ENCODE measurements around the gene NVL. TPM values are rescaled to one million over a fixed set of nuclear protein-coding genes. Genes with fewer than 3 reads are reported as not detected.

NVL gene
- total RNA-seq, 1 donor from 2014 or later: 46.7 TPM

DNA sequence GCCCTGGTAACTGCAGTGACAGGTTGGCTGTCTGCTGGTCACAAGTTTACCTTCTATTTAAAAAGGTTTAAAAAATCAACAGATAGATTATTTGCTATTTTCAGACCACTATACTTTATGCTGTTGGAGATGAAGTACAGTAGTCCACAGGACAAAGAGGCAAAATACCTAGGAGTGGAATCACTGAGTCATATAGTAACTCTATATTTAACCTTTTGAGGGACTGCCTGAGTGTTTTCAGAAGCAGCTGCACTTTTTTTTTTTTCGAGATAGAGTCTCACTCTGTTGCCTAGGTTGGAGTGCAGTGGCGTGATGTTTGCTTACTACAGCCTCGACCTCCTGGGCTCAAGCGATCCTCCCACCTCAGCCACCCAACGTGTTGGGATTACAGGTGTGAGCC, 38.4 kb upstream of the NVL start:
- Mint-ChIP-seq H3K36me3 (peaks cover 44% of the 10 kb centered on the region), H3K9me3 (no peaks in the 10 kb centered on the region), H3K4me3 (no peak overlapping the region), H3K27ac (no peak overlapping the region), H3K4me1 (ENCODE audit: unreplicated experiment) (no peaks in the 10 kb centered on the region), H3K27me3 (no peaks in the 10 kb centered on the region)
- TF ChIP-seq CTCF (conservative IDR thresholded peaks at IDR 0.05): no peak
- DNase-seq (ENCODE audit: extremely low spot score, unreplicated experiment): no peak

GRCh38 chr1:224359207-224359606, 29.2 kb upstream of the NVL start:
- no peak for DNase-seq (ENCODE audit: extremely low spot score, unreplicated experiment)
- Mint-ChIP-seq H3K27me3 (no peaks in the 10 kb centered on the region), H3K9me3 (no peaks in the 10 kb centered on the region), H3K4me3 (peak overlapping the region; percentile 53), H3K36me3 (peaks cover 30% of the 10 kb centered on the region), H3K27ac (peak overlapping the region; percentile 10), H3K4me1 (ENCODE audit: unreplicated experiment) (peaks cover 16% of the 10 kb centered on the region)
- TF ChIP-seq CTCF (conservative IDR thresholded peaks at IDR 0.05): no peak

DNA sequence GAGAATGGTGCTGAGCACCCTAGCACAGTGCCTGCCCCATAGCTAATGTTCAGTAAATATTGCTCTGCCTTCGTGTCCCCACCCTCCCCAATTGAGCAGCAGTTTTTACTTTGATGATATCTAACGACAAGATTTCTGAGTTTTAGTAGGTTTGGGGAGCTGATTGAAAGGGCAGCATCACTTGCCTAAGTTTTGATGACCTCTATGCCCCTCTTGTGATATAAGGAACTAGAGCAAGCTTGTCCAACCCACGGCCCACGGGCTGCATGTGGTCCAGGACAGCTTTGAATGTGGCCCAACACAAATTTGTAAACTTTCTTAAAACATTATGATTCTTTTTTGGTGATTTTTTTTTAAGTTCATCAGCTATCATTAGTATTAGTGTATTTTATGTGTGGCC, 28.3 kb upstream of the NVL start:
- Mint-ChIP-seq H3K9me3 (no peaks in the 10 kb centered on the region), H3K27ac (peak overlapping the region; percentile 83)

GRCh38 chr1:224357626-224358124, 27.7 kb upstream of the NVL start:
- TF ChIP-seq CTCF (conservative IDR thresholded peaks at IDR 0.05): no peak
- Mint-ChIP-seq H3K36me3 (peaks cover 19% of the 10 kb centered on the region), H3K27me3 (no peaks in the 10 kb centered on the region), H3K4me1 (ENCODE audit: unreplicated experiment) (peaks cover 16% of the 10 kb centered on the region), H3K27ac (peak overlapping the region; percentile 83), H3K9me3 (no peaks in the 10 kb centered on the region), H3K4me3 (peak overlapping the region; percentile 91)
- no peak for DNase-seq (ENCODE audit: extremely low spot score, unreplicated experiment)

More for the DNA sequence above, 28.3 kb upstream of the NVL start:
- no peak for TF ChIP-seq CTCF (conservative IDR thresholded peaks at IDR 0.05)
- Mint-ChIP-seq H3K27me3 (no peaks in the 10 kb centered on the region), H3K4me1 (ENCODE audit: unreplicated experiment) (peaks cover 16% of the 10 kb centered on the region), H3K36me3 (peaks cover 22% of the 10 kb centered on the region), H3K4me3 (peak overlapping the region; percentile 91)
- no peak for DNase-seq (ENCODE audit: extremely low spot score, unreplicated experiment)

- H3K27ac Mint-ChIP-seq: peak within 1 kb of the TSS; percentile 89
- no peaks in the 10 kb centered on the region for H3K27me3 Mint-ChIP-seq
- no peak for TF ChIP-seq CTCF (conservative IDR thresholded peaks at IDR 0.05)
- H3K9me3 Mint-ChIP-seq: no peaks in the 10 kb centered on the region
- peaks cover 16% of the 10 kb centered on the region for H3K4me1 Mint-ChIP-seq (ENCODE audit: unreplicated experiment)
- H3K4me3 Mint-ChIP-seq: peak within 1 kb of the TSS; percentile 96
- peak; percentile 89 for DNase-seq (ENCODE audit: extremely low spot score, unreplicated experiment)
- peaks cover 13% of the 10 kb centered on the region for H3K36me3 Mint-ChIP-seq
Observed at GRCh38 chr1:224356685-224357625, 27.0 kb upstream of the NVL start, which contains the start of gene CNIH4. Gene CNIH4 (plus strand): TSS chr1:224356879. CDS start chr1:224356925, 46 bp downstream.
